Cardiac muscle cell (in vitro differentiated cells and primary cell): Measurements from ENCODE around the gene TMEM131. TPM values are rescaled to one million over a fixed set of nuclear protein-coding genes. Genes with fewer than 3 reads are reported as not detected.

Experiments
- DNase-seq, 2 donors: peaks; one replicate each; pipeline versions ENCODE4 v3.0.0 to v3.0.0-alpha.2; 2010 to 2017; ENCODE audit warnings: low read depth in 1 of 2, low spot score in 1 of 2
- H3K27ac ChIP-seq: fragments of 200-600 bp; sonication (generic); 2 replicates; pipeline ENCODE4 v1.5.1; 2016
- H3K27me3 ChIP-seq: fragments of 200-600 bp; sonication (generic); 2 replicates; pipeline ENCODE4 v1.6.0; 2016; ENCODE audit warnings: control low read depth
- H3K36me3 ChIP-seq: fragments of 200-600 bp; sonication (generic); 2 replicates; pipeline ENCODE4 v1.5.1; 2016; ENCODE audit warnings: control low read depth
- H3K4me1 ChIP-seq: fragments of 200-600 bp; sonication (generic); 2 replicates; pipeline ENCODE4 v1.8.1; 2017; ENCODE audit warnings: low read depth, mild to moderate bottlenecking, mixed run types
- H3K4me3 ChIP-seq: fragments of 200-600 bp; sonication (generic); 2 replicates; pipeline ENCODE4 v1.5.1; 2016; ENCODE audit warnings: mild to moderate bottlenecking
- H3K9me3 ChIP-seq: fragments of 200-600 bp; sonication (generic); 2 replicates; pipeline ENCODE4 v1.5.1; 2017; ENCODE audit warnings: low read depth, mild to moderate bottlenecking, control low read depth
- polyA plus RNA-seq: library from polyadenylated mRNA; unstranded; fragments of >200 nt; fragmentation: Nextera tagmentation; extraction: Ambion mirVana; gene quantifications from 2 replicates; pipeline ENCODE4 v1.2.1, GENCODE V29; 2016
- total RNA-seq: library from RNA; depleted of rRNA; stranded (reverse); fragments of >200 nt; gene quantifications from 2 replicates; pipeline ENCODE4 v1.2.3, GENCODE V29; 2016
- TF ChIP-seq, protein P1 (sequence below): IDR thresholded peaks from 2 replicates; pipeline ENCODE4 v1.5.1; 2012; ENCODE audit warnings: low read depth, mild to moderate bottlenecking, low read length

Gene TMEM131
- total and polyA plus RNA-seq, 2 experiments from 2014 or later: 16.3 to 19.1 TPM

DNA sequence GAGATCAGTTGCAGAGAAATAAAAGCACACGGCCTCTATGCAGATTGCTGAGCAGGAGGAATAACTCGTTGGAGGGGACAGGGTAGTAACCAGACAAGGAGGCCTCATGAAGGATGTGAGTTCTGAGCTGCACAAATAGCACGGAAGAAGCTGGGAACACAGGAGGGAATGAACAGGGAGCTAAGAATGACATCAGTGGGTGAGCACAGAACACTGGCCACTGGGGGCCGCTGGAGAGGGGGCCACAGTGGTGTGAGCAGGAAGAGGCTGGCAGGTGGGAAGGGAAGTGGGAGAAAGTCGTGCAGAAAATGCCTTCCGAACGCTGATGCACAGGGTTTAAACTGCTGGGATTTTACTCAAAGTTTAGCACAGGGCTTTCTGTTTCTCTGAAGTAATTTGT lies 221.3 kb downstream of the TMEM131 start:
- peaks cover 8% of the 10 kb centered on the region for H3K4me1 ChIP-seq

DNA sequence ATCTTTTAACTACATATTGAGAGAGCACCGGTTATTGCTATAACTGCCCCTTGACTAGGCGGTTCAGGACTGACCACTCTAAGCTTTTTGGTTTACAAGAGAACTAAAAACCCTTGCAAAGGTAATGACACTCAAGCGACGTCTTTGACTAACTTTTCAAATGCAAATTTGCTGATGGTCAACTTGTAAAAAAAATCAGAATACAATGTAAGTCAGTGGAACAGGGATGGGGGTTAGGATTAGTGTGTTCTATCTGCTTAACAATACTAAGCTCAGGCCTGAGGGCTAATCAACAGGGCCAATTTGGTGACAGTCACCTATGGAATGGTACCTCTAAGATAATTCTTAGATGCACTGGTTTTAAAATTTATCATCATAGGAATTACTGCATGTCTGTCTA lies 225.3 kb downstream of the TMEM131 start:
- H3K4me3 ChIP-seq: no peak overlapping the region
- peaks cover 28% of the 10 kb centered on the region for H3K4me1 ChIP-seq
- no peak for DNase-seq
- H3K36me3 ChIP-seq: peaks cover 20% of the 10 kb centered on the region
- no peaks in the 10 kb centered on the region for H3K9me3 ChIP-seq
- H3K27me3 ChIP-seq: no peaks in the 10 kb centered on the region
- no peak overlapping the region for H3K27ac ChIP-seq
- TF ChIP-seq, protein P1, sequence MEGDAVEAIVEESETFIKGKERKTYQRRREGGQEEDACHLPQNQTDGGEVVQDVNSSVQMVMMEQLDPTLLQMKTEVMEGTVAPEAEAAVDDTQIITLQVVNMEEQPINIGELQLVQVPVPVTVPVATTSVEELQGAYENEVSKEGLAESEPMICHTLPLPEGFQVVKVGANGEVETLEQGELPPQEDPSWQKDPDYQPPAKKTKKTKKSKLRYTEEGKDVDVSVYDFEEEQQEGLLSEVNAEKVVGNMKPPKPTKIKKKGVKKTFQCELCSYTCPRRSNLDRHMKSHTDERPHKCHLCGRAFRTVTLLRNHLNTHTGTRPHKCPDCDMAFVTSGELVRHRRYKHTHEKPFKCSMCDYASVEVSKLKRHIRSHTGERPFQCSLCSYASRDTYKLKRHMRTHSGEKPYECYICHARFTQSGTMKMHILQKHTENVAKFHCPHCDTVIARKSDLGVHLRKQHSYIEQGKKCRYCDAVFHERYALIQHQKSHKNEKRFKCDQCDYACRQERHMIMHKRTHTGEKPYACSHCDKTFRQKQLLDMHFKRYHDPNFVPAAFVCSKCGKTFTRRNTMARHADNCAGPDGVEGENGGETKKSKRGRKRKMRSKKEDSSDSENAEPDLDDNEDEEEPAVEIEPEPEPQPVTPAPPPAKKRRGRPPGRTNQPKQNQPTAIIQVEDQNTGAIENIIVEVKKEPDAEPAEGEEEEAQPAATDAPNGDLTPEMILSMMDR: no peak

More for the DNA sequence above, 221.3 kb downstream of the TMEM131 start:
- Histone ChIP-seq H3K4me3 (no peak overlapping the region), H3K27me3 (no peaks in the 10 kb centered on the region), H3K36me3 (peaks cover 14% of the 10 kb centered on the region), H3K27ac (no peak overlapping the region), H3K9me3 (no peaks in the 10 kb centered on the region)
- DNase-seq: peak; percentile 3 to 50
- TF ChIP-seq, protein P1: peak; percentile 31

DNA sequence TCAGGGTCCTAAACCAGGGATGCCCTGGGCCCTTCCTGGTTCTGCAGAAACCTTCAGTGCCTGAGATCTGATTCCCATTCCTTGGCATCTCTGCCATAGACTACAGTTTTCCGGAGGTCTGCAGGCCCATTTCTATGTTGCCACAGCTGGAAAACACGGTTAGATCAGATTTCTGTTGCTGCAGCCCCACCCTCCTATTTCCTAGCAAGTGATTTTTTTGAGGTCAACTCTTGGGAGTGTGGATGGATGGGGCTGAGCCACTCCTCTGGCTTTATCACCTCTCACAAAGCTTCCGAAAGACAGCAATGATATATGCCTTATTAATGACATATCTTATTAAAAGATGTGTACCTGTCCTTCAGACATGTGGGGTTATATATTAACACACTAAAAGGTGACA lies 226.0 kb downstream of the TMEM131 start:
- no peak for DNase-seq
- H3K36me3 ChIP-seq: peaks cover 16% of the 10 kb centered on the region

DNA sequence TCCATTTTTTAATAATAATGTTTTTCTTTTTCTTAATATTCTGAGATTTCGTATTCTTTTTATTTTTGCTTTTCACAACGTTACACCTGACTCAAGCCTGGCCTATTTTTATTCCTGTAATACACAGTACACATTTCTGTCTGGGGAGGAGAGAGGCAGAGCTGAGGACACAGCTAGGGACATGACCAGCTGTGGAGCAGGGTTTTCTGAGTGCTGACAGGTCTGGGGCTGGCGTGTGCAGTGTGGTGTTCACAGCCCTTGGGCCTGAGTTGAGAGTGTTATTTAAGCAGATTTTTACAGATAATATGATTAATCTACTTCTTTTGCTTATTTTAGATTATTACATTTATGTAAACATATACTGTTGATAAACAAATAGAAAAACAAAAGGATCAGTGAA lies 226.4 kb downstream of the TMEM131 start:
- peaks cover 16% of the 10 kb centered on the region for H3K36me3 ChIP-seq
- no peak overlapping the region for H3K4me3 ChIP-seq
- H3K9me3 ChIP-seq: no peaks in the 10 kb centered on the region
- TF ChIP-seq, protein P1: no peak
- H3K27me3 ChIP-seq: no peaks in the 10 kb centered on the region
- DNase-seq: peak in 1 of 2 donors; percentile 74
- H3K4me1 ChIP-seq: peaks cover 29% of the 10 kb centered on the region
- no peak overlapping the region for H3K27ac ChIP-seq

More for the DNA sequence above, 226.0 kb downstream of the TMEM131 start:
- Histone ChIP-seq H3K9me3 (no peaks in the 10 kb centered on the region), H3K27ac (no peak overlapping the region), H3K4me1 (peaks cover 29% of the 10 kb centered on the region), H3K27me3 (no peaks in the 10 kb centered on the region), H3K4me3 (no peak overlapping the region)
- TF ChIP-seq, protein P1: no peak

DNA sequence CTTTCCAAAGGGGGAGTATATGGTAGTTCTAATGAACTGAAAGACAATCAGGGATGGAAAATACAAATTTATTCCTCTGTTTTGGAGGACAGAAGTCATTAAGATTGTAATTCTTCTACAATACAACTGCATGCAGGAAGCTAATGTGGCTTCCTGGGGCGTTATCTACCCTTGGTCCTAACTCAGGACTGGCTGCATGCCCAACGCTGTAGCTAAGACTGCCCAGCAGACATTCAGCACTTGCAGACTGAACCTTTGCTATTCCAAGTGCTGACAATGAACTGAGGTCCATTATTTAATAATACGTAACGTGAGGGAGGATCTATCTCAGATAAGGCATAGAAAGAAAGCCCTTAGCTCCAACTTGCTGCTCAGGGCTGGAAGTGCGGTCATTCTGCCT lies 229.2 kb downstream of the TMEM131 start:
- peaks cover 8% of the 10 kb centered on the region for H3K36me3 ChIP-seq
- TF ChIP-seq, protein P1: no peak
- H3K4me1 ChIP-seq: peaks cover 29% of the 10 kb centered on the region
- no peaks in the 10 kb centered on the region for H3K27me3 ChIP-seq
- H3K27ac ChIP-seq: peak overlapping the region; percentile 73
- DNase-seq: peak in 1 of 2 donors; percentile 36
- no peaks in the 10 kb centered on the region for H3K9me3 ChIP-seq
- H3K4me3 ChIP-seq: no peak overlapping the region

DNA sequence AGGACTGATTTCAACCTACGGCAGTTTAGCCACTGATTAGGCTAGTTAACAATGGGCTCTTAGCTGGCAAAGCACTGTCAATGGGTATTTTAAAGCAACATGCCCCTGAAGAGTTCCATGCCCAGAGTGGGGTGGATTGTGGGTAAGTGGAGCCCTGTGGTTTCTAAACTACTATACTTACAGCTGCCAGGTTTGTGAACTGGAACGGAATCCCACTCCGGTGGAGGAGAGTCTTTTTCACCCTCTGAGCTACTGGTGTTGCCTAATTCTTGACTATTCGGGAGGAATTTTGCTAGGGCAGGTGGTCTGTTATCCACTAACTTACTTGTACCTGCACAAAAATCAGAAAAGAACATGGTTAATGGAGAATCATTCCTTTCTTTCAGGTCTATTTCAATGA lies 229.8 kb downstream of the TMEM131 start:
- Histone ChIP-seq H3K4me1 (peaks cover 29% of the 10 kb centered on the region), H3K27ac (peak overlapping the region; percentile 73), H3K4me3 (no peak overlapping the region), H3K36me3 (peaks cover 8% of the 10 kb centered on the region), H3K9me3 (no peaks in the 10 kb centered on the region), H3K27me3 (no peaks in the 10 kb centered on the region)
- TF ChIP-seq, protein P1: no peak
- DNase-seq: no peak
